ENCODE data around the gene TMEM255B. TPM values are rescaled to one million over a fixed set of nuclear protein-coding genes. Genes with fewer than 3 reads are reported as not detected.

TMEM255B gene
- total and polyA plus RNA-seq, 2 of the 4 experiments (the other 2 are of a cell fraction) = 0.36 to 0.94 TPM

DNA sequence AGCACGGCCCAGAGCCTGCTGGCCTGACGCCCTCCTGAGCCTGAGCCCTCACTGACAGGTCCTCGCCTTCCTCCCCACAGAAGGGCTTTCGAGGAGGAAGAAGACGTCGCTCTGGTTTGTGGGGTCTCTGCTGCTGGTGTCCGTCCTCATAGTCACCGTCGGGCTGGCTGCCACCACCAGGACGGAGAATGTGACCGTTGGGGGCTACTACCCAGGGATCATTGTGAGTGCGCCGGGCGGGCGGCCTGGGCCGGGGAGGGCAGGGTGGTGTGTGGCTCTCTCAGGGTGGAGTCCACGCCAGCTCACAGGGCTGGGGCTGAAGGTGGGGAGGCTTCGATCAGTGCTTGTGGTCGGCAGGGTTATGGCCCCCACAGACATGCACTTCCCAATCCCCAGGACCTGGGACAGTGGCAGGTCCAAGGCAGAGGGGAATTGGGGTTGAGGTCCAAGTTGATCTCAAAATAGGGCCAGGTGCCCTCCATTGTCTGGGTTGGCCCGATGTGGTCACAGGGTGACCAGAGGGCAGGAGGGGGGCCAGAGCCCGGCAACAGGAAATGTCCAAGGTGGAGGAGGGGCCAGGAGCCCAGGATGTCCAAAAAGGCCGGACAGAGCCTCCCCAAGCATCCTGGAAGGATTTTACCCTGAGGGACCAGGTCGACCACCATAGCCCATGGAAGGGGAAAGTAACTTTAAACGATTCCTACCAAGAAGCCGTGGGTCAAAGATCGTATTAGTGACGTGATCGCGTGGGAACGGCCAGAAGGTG, 7.2 kb downstream of the TMEM255B start:
- no peak overlapping the region for H2BK20ac ChIP-seq (ENCODE audit: low read depth, low read length)
- DNase-seq = no peak
- H3K23ac ChIP-seq (ENCODE audit: low read depth, low read length) = no peak overlapping the region
- no peak overlapping the region for H4K91ac ChIP-seq (ENCODE audit: insufficient read depth, low read depth, low read length)
- H2BK15ac ChIP-seq (ENCODE audit: low read depth, low read length) = no peak overlapping the region
- ATAC-seq (ENCODE audit: low read depth) = no peak
- H4K5ac ChIP-seq (ENCODE audit: low read depth, low read length) = no peak overlapping the region
- in situ Hi-C loops (cut with MboI; ENCODE audit: low sequenced_read_pairs) (no loop called here), intact Hi-C loops (cut with micrococcal nuclease) (no loop called here), dilution Hi-C loops (cut with HindIII; ENCODE audit: low sequenced_read_pairs, unreplicated experiment) (no loop called here)
- H3K4me2 ChIP-seq (ENCODE audit: low read depth, low read length) = no peak overlapping the region
- no peak overlapping the region for H3K9ac ChIP-seq (ENCODE audit: low read depth, low read length)
- no peak overlapping the region for H4K8ac ChIP-seq (ENCODE audit: low read depth in 2 of 2, low read length in 2 of 2)
- no peaks in the 10 kb centered on the region for H4K20me1 ChIP-seq (ENCODE audit: insufficient read depth, low read length)
- peaks cover 25% of the 10 kb centered on the region for H3K27me3 ChIP-seq (ENCODE audit: control insufficient read depth, insufficient read depth, low read length)
- no peak overlapping the region for H3K27ac ChIP-seq (ENCODE audit: insufficient read depth, low read length)
- no peak overlapping the region for H2AK5ac ChIP-seq (ENCODE audit: low read depth, low read length)
- H3K9me3 ChIP-seq (ENCODE audit: control insufficient read depth, insufficient read depth, low read length) = peaks cover 2% of the 10 kb centered on the region; the same call in 1 of the 2 replicates
- no peak for TF ChIP-seq POLR2A (IDR thresholded peaks at IDR 0.05; ENCODE audit: low read depth, low read length)
- TF ChIP-seq, protein P1, sequence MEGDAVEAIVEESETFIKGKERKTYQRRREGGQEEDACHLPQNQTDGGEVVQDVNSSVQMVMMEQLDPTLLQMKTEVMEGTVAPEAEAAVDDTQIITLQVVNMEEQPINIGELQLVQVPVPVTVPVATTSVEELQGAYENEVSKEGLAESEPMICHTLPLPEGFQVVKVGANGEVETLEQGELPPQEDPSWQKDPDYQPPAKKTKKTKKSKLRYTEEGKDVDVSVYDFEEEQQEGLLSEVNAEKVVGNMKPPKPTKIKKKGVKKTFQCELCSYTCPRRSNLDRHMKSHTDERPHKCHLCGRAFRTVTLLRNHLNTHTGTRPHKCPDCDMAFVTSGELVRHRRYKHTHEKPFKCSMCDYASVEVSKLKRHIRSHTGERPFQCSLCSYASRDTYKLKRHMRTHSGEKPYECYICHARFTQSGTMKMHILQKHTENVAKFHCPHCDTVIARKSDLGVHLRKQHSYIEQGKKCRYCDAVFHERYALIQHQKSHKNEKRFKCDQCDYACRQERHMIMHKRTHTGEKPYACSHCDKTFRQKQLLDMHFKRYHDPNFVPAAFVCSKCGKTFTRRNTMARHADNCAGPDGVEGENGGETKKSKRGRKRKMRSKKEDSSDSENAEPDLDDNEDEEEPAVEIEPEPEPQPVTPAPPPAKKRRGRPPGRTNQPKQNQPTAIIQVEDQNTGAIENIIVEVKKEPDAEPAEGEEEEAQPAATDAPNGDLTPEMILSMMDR (conservative IDR thresholded peaks at IDR 0.05; ENCODE audit: low read depth, low read length) = no peak
- no peak for TF ChIP-seq SMC3 (IDR thresholded peaks at IDR 0.05; ENCODE audit: low read depth, low read length)
- TF ChIP-seq RCOR1 (IDR thresholded peaks at IDR 0.05; ENCODE audit: insufficient replicate concordance, low read length) = no peak
- no peak for TF ChIP-seq NFE2L2 (IDR thresholded peaks at IDR 0.05; ENCODE audit: low read depth, low read length)
- TF ChIP-seq FOS (IDR thresholded peaks at IDR 0.05; ENCODE audit: low read depth, low read length) = no peak
- TF ChIP-seq CHD1 (IDR thresholded peaks at IDR 0.05; ENCODE audit: low read depth, low read length) = no peak
- TF ChIP-seq, protein P2, sequence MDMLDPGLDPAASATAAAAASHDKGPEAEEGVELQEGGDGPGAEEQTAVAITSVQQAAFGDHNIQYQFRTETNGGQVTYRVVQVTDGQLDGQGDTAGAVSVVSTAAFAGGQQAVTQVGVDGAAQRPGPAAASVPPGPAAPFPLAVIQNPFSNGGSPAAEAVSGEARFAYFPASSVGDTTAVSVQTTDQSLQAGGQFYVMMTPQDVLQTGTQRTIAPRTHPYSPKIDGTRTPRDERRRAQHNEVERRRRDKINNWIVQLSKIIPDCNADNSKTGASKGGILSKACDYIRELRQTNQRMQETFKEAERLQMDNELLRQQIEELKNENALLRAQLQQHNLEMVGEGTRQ (IDR thresholded peaks at IDR 0.05; ENCODE audit: low read depth, low read length) = no peak
- no peak for TF ChIP-seq MXI1 (IDR thresholded peaks at IDR 0.05; ENCODE audit: borderline replicate concordance, low read depth, low read length)
- no peak for TF ChIP-seq ELK1 (IDR thresholded peaks at IDR 0.05; ENCODE audit: borderline replicate concordance, low read depth, low read length)
- no peak for TF ChIP-seq RAD21 (IDR thresholded peaks at IDR 0.05; ENCODE audit: low read length)
- TF ChIP-seq RFX5 (IDR thresholded peaks at IDR 0.05; ENCODE audit: low read depth, low read length) = no peak
- H3K14ac ChIP-seq (replicated peaks; ENCODE audit: low read depth, low read length) = no peak overlapping the region
- H3K36me3 ChIP-seq (ENCODE audit: control insufficient read depth, insufficient read depth, low read length) = no peaks in the 10 kb centered on the region
- no peaks in the 10 kb centered on the region for H3K79me1 ChIP-seq (ENCODE audit: low read depth in 1 of 2, low read length in 2 of 2)
- no peak overlapping the region for H2AFZ ChIP-seq (replicated peaks; ENCODE audit: low read length, poor library complexity)
- H2BK120ac ChIP-seq (ENCODE audit: low read depth, low read length) = no peak overlapping the region
- no TSS peak for BruUV-seq (replicated peaks)
- ChIA-PET CTCF (no interaction called here), POLR2A (ENCODE audit: unreplicated experiment) (no interaction called here)
- H3K4ac ChIP-seq (ENCODE audit: low read depth, low read length) = no peak overlapping the region
- WGBS, 2 experiments (ENCODE audit: extremely low coverage in 2 of 2, insufficient read length in 1 of 2) = 73% methylated on average over 9 of the region's 30 CpGs; no CpG with 5 or more reads in 1 of the 2 experiments
- H3K4me3 ChIP-seq (ENCODE audit: insufficient read depth, low read depth, low read length) = no peak overlapping the region
- peak overlapping the region; percentile 35 for H2AK9ac ChIP-seq (replicated peaks; ENCODE audit: low read depth, low read length, poor library complexity)
- no peak overlapping the region for H3K18ac ChIP-seq (ENCODE audit: low read depth, low read length)
- no peaks in the 10 kb centered on the region for H3K4me1 ChIP-seq (ENCODE audit: control insufficient read depth, insufficient read depth, low read length)
- H3K56ac ChIP-seq (ENCODE audit: extremely low read depth, insufficient read depth, low read length) = no peak overlapping the region
- H2BK5ac ChIP-seq (ENCODE audit: low read depth, low read length, poor library complexity, severe bottlenecking) = no peak overlapping the region
- H3K9me1 ChIP-seq (ENCODE audit: insufficient read depth, low read length) = no peaks in the 10 kb centered on the region

All from IMR-90 (cell line).